ENCODE measurements around the gene LGALS9B. TPM values are rescaled to one million over a fixed set of nuclear protein-coding genes. Genes with fewer than 3 reads are reported as not detected.

The LGALS9B gene
- not detected in 2 replicates for total RNA-seq

DNA sequence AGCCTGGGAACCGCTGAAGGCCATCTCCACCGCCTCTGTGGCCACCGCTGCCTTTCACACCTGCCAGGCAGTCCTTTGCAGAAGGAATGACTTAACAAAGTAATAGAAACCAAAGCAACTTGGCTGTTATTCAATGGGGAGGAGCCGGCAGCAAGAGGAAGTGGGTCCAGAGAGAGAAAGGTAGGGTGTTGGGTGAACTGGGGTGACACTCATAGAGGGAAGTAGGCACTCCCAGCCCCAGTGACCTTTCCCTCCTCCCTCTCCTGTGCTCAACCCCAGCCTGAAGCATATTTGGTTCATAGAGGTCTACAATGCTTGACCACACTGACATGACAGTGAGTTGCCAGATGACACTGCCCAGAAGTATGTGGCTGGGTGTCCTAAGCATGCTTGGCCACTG is at the start of gene LGALS9B:
Gene LGALS9B (minus strand): TSS at position 93 of the 400 bp plus-strand sequence. CDS start 69 bp downstream, at position 24.

Small RNAs within 50 kb of the gene (small RNA-seq; reads per million reads assigned to genes)
- gene YWHAEP3 = not detected

Other genes starting within 250 kb of the LGALS9B start
- gene CDRT15L2, start 112.2 kb upstream of the LGALS9B start, total RNA-seq = not detected in 2 replicates